Esophagus muscularis mucosa (tissue), 4 donors: ENCODE results near the gene STIMATE.

ENCODE experiments used
- CTCF ChIP-seq, 3 experiments: fragments of 200-600 bp in 2 of 3; fragments of 450-650 bp in 1 of 3; sonication (generic) in 2 of 3; IDR thresholded peaks; one replicate each; pipeline ENCODE4 v1.5.1; 2017 to 2019; ENCODE audit warnings: antibody characterized with exemption in 3 of 3, mild to moderate bottlenecking in 2 of 3, moderate library complexity in 1 of 3
- EP300 ChIP-seq: sonication (generic); formaldehyde crosslinking; IDR thresholded peaks from one replicate; pipeline ENCODE4 v1.6.1; 2017; ENCODE audit warnings: antibody characterized with exemption
- POLR2A ChIP-seq: fragments of 450-650 bp; IDR thresholded peaks from one replicate; pipeline ENCODE4 v1.6.1; 2017; ENCODE audit warnings: antibody characterized with exemption, moderate library complexity, mild to moderate bottlenecking, low read depth

- TF ChIP-seq POLR2A, result no peak
- TF ChIP-seq CTCF (IDR thresholded peaks at IDR 0.05), result no peak
- TF ChIP-seq EP300, result no peak
These were observed 86.4 kb downstream of the STIMATE start for GRCh38 chr3:52810923-52811322.
